Medulla oblongata (tissue), 1 donor: ENCODE results near the gene TAF3.

ENCODE experiments used
- DNase-seq: peaks from one replicate; pipeline ENCODE4 v3.0.0-alpha.2; 2015; ENCODE audit errors: extremely low spot score

The TAF3 gene

DNA sequence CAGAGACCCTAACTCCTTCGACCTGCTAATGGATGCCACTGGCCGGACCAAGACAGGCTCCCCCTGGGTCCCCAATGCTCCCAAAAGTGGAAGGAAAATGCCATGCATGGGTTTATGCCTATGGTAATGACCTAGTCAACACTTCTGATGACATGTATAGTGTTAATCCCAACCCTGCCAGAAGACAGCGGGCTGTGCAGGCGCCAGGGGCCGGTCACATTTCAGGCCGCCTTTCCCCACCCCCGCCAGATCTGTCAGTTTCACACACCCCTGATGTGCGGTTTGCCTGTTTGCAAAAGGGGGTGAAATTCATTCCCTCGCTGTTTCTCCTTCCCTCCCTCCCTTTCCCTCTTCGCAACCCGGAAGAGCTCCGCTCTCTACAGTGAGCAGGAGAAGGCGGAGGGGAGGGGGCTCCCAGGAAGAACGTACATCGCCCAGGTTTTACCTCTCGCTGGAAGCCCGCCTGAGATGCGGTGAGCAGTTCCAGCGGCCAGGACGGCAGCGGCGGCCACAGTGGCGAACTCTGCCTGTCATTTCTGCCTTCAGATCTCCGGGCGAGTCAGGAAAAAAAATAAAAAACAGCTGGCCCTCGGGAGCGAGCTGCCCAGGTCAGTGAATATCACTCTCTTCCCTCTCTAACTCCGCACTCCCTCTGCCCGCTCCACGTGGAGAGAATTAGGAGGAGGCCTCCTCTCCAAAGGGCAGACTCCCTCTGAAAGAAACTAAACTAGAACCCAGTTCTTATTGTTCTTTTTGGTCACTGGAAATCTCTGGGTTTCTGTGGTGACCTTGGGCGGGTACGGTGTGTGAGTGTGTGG is 226.8 kb downstream of the TAF3 start:
- DNase-seq: no peak

GRCh38 chr10:8045726-8046494 is 227.6 kb downstream of the TAF3 start:
- no peak for DNase-seq

- DNase-seq: no peak
Observed at GRCh38 chr10:8047452-8048280, 229.4 kb downstream of the TAF3 start.

- DNase-seq: no peak
Observed at GRCh38 chr10:8048281-8049008, 230.1 kb downstream of the TAF3 start.

DNA sequence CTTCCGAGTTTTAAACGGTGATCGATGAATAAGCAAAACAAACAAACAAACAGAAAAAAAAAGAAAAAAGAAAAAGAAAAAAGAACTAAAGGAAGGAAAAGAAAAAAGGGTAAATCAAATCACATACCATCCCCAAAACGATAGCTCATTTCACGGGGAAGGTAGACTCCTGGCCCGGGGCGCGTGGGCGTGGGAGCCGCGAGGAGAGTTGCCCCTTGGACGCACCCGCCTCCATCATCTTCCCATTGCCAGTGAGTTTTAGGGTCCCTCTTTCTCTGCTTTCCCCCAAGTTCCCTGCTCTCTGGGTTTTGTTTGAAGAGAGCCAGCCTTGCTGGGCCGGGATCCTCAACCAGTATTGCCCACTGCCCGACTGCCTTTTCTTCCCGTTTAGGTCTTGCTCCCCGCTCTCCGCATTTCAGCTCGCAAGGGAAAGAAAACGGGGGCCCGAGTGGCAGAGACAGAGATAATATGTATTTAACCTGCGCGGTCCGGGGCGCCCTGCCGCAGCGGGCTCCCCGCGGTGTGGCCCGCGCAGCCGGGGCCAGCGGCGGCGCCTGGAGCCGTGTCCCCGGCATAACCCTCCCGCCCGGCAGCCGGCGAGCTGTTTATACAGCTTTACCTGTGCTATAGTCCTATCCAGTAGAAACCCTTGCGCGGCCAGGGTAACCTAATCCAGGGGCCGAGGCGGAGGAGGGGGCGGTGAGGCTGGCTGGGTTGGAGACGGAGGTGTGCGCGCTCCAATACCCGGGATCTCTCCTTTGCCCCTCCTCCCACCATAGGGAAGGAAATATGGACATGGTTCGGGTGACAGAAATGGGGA is 230.9 kb downstream of the TAF3 start:
- DNase-seq: no peak

- no peak for DNase-seq
Observed at GRCh38 chr10:8049865-8050555, 231.7 kb downstream of the TAF3 start.

DNA sequence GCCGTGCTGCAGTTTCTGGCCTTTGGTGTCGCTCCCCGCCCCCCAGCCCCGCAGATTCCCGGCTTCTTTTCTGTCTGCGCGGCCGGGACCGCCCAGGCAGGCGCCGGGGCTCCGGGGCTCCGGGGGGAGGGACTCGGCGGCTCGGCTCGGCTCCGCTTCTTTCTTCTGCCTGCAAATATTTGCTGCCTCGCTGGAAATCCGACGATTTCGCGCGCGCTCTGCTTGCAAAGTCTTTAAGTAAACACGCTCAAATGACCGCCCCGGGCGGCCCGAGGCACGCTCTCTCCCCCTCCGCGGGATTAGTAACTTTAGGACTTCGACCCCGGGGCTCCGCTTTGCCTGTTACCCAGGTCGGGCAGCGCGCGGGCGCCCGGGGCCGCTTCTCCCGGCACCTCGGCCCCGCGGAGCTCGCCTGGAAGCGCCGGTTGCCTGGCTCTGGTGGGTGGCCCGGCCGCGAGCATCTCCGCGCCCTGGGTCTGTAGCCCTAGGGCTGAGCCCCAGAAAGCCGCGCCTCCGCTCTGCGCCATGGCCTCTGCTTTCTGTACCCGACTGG is 232.3 kb downstream of the TAF3 start:
- DNase-seq: no peak

DNA sequence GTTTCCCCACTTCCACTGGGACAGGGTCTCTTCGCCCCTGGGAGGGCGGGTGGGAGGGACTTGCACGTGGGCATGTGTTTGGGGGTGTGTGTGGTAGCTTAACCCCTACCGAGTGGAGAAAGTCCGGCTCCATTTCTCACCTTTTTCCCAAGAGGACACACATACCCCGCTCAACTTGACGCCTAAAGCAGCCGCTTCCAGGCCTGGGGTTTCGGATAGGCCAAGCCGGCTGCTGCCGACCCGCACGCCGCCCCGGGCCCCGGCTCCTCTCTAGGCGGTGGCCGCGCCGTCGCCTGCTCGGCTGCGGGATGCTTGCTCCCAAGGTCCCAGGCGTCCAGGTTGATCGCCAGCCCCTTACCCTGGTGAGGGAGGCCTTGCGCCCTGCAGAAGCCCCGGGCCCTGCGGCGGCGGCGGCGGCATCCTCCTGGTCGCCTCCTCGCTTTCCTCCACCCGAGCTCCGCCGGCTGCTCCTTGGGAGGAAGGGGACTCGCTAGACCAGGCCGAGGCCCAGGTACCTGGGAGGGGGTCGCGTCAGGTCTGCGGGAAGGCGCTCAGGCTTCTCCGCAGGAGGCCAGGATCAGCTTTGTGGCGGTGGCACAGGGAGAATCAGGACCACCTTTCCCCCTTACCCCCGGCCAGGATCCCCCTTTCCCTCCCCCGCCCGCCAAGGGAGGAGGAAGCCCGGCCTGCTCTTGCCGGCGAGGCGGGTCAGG is 233.0 kb downstream of the TAF3 start:
- no peak for DNase-seq

- no peak for DNase-seq
Observed at GRCh38 chr10:8051851-8052257, 233.5 kb downstream of the TAF3 start.

- no peak for DNase-seq
Observed at GRCh38 chr10:8052341-8052955, 234.1 kb downstream of the TAF3 start.

- no peak for DNase-seq
Observed at GRCh38 chr10:8052956-8053445, 234.7 kb downstream of the TAF3 start.

DNA sequence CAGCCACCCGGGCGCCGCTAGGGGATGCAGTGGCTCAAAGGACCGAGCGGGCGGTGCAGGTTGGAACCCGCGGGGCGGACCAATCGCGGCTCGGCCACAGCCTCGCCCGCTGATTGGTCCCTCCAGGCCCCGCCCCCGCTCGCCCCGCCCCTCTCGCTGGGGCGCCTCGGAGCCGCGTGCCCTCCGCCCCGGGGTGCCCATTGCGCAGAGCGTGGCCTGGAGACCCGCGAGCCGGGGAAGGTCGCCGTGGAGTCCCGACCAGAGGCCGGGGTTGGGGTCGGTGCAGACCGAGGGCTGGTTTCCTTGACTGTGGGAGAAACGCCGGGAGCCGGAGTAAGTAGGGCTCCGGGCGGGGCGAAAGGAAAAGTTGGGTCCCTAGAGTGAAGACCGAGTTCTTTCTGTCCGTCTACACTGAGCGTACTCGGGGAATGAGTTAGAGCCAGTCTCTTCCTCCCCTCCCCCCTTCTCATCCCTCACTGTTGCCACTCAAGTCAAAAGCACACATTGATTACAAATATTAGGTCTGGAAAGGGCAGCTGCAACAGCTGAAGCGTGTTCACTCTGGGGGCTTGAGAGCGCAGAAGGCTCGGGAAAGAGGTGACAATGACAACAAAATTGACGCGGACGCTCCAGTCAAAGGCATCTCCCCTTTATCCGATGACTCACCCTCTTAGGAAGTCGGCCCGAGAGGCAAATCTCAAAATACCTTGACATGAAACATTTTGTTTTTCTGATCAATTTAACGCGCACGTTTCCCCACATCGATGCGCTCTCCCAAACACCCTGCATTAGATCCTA is 235.3 kb downstream of the TAF3 start:
- peak; percentile 62 for DNase-seq

DNA sequence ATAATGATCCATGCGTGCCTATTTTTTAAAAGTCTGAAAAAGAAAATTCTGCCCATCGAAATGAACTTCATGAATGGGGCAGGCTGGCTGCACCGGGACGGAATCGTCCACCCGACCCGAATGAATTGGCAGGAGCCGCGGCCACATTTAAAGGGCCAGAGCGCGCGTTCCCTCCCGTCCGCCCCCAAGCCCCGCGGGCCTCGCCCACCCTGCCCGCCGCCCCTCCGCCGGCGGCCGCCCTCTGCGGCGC is 235.9 kb downstream of the TAF3 start:
- DNase-seq: no peak

- DNase-seq: no peak
Observed at GRCh38 chr10:8054494-8055407, 236.4 kb downstream of the TAF3 start, which contains the start of gene GATA3. Gene GATA3, plus strand, starts transcription at chr10:8054688. Its CDS starts 968 bp downstream, at chr10:8055656.

- no peak for DNase-seq
Observed at GRCh38 chr10:8055420-8056349, 237.4 kb downstream of the TAF3 start.

DNA sequence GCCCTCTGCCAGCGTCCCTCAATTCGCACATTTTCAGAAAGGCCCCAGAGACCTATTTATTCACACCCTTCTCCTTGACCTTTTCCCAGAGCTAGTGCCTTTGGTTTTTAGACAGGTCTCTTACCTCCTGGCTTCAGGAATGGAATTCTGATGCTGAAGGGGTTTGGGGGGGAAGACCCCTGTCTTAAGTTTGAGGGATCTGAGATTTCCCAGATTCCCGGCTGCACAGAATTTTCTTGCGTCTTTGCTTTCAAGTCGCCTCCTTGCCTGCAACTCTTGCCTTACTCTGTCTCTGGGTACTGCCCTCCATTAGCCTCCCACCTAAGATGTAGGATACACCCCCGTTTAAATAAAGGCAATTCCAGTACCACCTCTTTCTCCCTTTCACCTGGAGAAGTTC is 238.1 kb downstream of the TAF3 start:
- DNase-seq: no peak
